IPS DF 6.9 (cell line): ENCODE measurements around the gene PKP3.

Source experiments
- DNase-seq: peaks from one replicate; pipeline ENCODE4 v3.0.0-alpha.2; 2013; ENCODE audit warnings: low read depth, low spot score
- H3K27ac ChIP-seq: one replicate; pipeline ENCODE4 v1.5.1; 2013; ENCODE audit warnings: low read length, control low read depth
- H3K27me3 ChIP-seq: 2 replicates; pipeline ENCODE4 v1.6.1; 2013; ENCODE audit warnings: mild to moderate bottlenecking, low read length; ENCODE audit not compliant: control insufficient read depth, insufficient read depth
- H3K36me3 ChIP-seq: 2 replicates; pipeline ENCODE4 v1.6.1; 2013; ENCODE audit warnings: low read length; ENCODE audit not compliant: control insufficient read depth, insufficient read depth
- H3K4me1 ChIP-seq: 2 replicates; pipeline ENCODE4 v1.6.1; 2013; ENCODE audit warnings: low read length; ENCODE audit not compliant: control insufficient read depth, insufficient read depth
- H3K4me3 ChIP-seq: 2 replicates; pipeline ENCODE4 v1.5.1; 2013; ENCODE audit warnings: mild to moderate bottlenecking, low read length
- H3K9me3 ChIP-seq: 2 replicates; pipeline ENCODE4 v1.6.1; 2013; ENCODE audit warnings: low read length, inconsistent platforms; ENCODE audit not compliant: control insufficient read depth, insufficient read depth
- WGBS: extraction: QIAGEN DNeasy Blood & Tissue Kit; methylation state at CpG from one replicate; pipeline ENCODE4 v1.1.7; 2013; ENCODE audit warnings: mixed read lengths, missing lambda C conversion rate; ENCODE audit not compliant: insufficient read length, insufficient coverage; 5-methylcytosine and 5-hydroxymethylcytosine counted together

Gene PKP3

GRCh38 chr11:414318-414857 lies 20.4 kb downstream of the PKP3 start:
- peaks cover 13% of the 10 kb centered on the region for H3K4me1 ChIP-seq
- H3K4me3 ChIP-seq: no peak overlapping the region
- DNase-seq: no peak
- no CpG with 5 or more reads among the region's 9 CpGs for WGBS
- no peaks in the 10 kb centered on the region for H3K36me3 ChIP-seq
- H3K9me3 ChIP-seq: no peaks in the 10 kb centered on the region
- no peaks in the 10 kb centered on the region for H3K27me3 ChIP-seq
- H3K27ac ChIP-seq: no peak overlapping the region

GRCh38 chr11:415640-416041 lies 21.6 kb downstream of the PKP3 start:
- H3K4me1 ChIP-seq: peaks cover 13% of the 10 kb centered on the region
- no CpG with 5 or more reads among the region's 5 CpGs for WGBS
- no peaks in the 10 kb centered on the region for H3K9me3 ChIP-seq
- no peak for DNase-seq
- no peaks in the 10 kb centered on the region for H3K27me3 ChIP-seq
- H3K4me3 ChIP-seq: no peak overlapping the region
- H3K36me3 ChIP-seq: no peaks in the 10 kb centered on the region
- no peak overlapping the region for H3K27ac ChIP-seq

GRCh38 chr11:416051-416756 lies 22.2 kb downstream of the PKP3 start:
- no peaks in the 10 kb centered on the region for H3K27me3 ChIP-seq
- no peak overlapping the region for H3K27ac ChIP-seq
- no peaks in the 10 kb centered on the region for H3K36me3 ChIP-seq
- no peak for DNase-seq
- peaks cover 13% of the 10 kb centered on the region for H3K4me1 ChIP-seq
- peak overlapping the region; percentile 59; the same call in 1 of the 2 replicates for H3K4me3 ChIP-seq
- no peaks in the 10 kb centered on the region for H3K9me3 ChIP-seq
- no CpG with 5 or more reads among the region's 45 CpGs for WGBS

GRCh38 chr11:416757-417621 lies 23.0 kb downstream of the PKP3 start:
- Histone ChIP-seq H3K27me3 (no peaks in the 10 kb centered on the region), H3K4me1 (peaks cover 13% of the 10 kb centered on the region), H3K4me3 (peak overlapping the region; percentile 59; the same call in 1 of the 2 replicates), H3K9me3 (no peaks in the 10 kb centered on the region), H3K36me3 (no peaks in the 10 kb centered on the region), H3K27ac (no peak overlapping the region)
- WGBS: no CpG with 5 or more reads among the region's 97 CpGs
- no peak for DNase-seq

- no peaks in the 10 kb centered on the region for H3K9me3 ChIP-seq
- WGBS: no CpG with 5 or more reads among the region's 19 CpGs
- H3K27me3 ChIP-seq: no peaks in the 10 kb centered on the region
- H3K27ac ChIP-seq: no peak overlapping the region
- peak overlapping the region; percentile 59; the same call in 1 of the 2 replicates for H3K4me3 ChIP-seq
- H3K4me1 ChIP-seq: peaks cover 13% of the 10 kb centered on the region
- no peak for DNase-seq
- H3K36me3 ChIP-seq: no peaks in the 10 kb centered on the region
Measured at GRCh38 chr11:417652-418342, 23.8 kb downstream of the PKP3 start.

- H3K36me3 ChIP-seq: no peaks in the 10 kb centered on the region
- H3K4me3 ChIP-seq: no peak overlapping the region
- WGBS: no CpG with 5 or more reads among the region's 30 CpGs
- H3K27me3 ChIP-seq: no peaks in the 10 kb centered on the region
- no peaks in the 10 kb centered on the region for H3K9me3 ChIP-seq
- peaks cover 13% of the 10 kb centered on the region for H3K4me1 ChIP-seq
- no peak for DNase-seq
- no peak overlapping the region for H3K27ac ChIP-seq
Measured at GRCh38 chr11:418343-419247, 24.6 kb downstream of the PKP3 start.

- H3K36me3 ChIP-seq: no peaks in the 10 kb centered on the region
- no peak overlapping the region for H3K4me3 ChIP-seq
- peaks cover 11% of the 10 kb centered on the region for H3K4me1 ChIP-seq
- H3K27ac ChIP-seq: no peak overlapping the region
- no peaks in the 10 kb centered on the region for H3K27me3 ChIP-seq
- no peak for DNase-seq
- H3K9me3 ChIP-seq: no peaks in the 10 kb centered on the region
- WGBS: no CpG with 5 or more reads among the region's 20 CpGs
Measured at GRCh38 chr11:419248-420005, 25.4 kb downstream of the PKP3 start.

- WGBS: no CpG with 5 or more reads among the region's 71 CpGs
- no peak for DNase-seq
- Histone ChIP-seq H3K36me3 (no peaks in the 10 kb centered on the region), H3K4me1 (peaks cover 7% of the 10 kb centered on the region), H3K27ac (no peak overlapping the region), H3K9me3 (no peaks in the 10 kb centered on the region), H3K4me3 (no peak overlapping the region), H3K27me3 (no peaks in the 10 kb centered on the region)
Measured at GRCh38 chr11:420054-420910, 26.3 kb downstream of the PKP3 start.
